ENCODE data around the gene MUC5AC.

MUC5AC gene

GRCh38 chr11:1118755-1119603 lies 38.8 kb upstream of the MUC5AC start:
- no peak for DNase-seq (ENCODE audit: low read depth)
- H3K4me3 ChIP-seq (ENCODE audit: low read length), result no peak overlapping the region
- no peak for TF ChIP-seq CTCF (conservative IDR thresholded peaks at IDR 0.05; ENCODE audit: low read length)

GRCh38 chr11:1119604-1120146 lies 38.1 kb upstream of the MUC5AC start:
- no peak for DNase-seq (ENCODE audit: low read depth)
- H3K4me3 ChIP-seq (ENCODE audit: low read length), result no peak overlapping the region
- no peak for TF ChIP-seq CTCF (conservative IDR thresholded peaks at IDR 0.05; ENCODE audit: low read length)

GRCh38 chr11:1120532-1121330 lies 37.0 kb upstream of the MUC5AC start:
- DNase-seq (ENCODE audit: low read depth), result no peak
- H3K4me3 ChIP-seq (ENCODE audit: low read length), result no peak overlapping the region
- no peak for TF ChIP-seq CTCF (conservative IDR thresholded peaks at IDR 0.05; ENCODE audit: low read length)

GRCh38 chr11:1121331-1121812 lies 36.4 kb upstream of the MUC5AC start:
- no peak for DNase-seq (ENCODE audit: low read depth)
- no peak for TF ChIP-seq CTCF (conservative IDR thresholded peaks at IDR 0.05; ENCODE audit: low read length)
- H3K4me3 ChIP-seq (ENCODE audit: low read length), result no peak overlapping the region

DNA sequence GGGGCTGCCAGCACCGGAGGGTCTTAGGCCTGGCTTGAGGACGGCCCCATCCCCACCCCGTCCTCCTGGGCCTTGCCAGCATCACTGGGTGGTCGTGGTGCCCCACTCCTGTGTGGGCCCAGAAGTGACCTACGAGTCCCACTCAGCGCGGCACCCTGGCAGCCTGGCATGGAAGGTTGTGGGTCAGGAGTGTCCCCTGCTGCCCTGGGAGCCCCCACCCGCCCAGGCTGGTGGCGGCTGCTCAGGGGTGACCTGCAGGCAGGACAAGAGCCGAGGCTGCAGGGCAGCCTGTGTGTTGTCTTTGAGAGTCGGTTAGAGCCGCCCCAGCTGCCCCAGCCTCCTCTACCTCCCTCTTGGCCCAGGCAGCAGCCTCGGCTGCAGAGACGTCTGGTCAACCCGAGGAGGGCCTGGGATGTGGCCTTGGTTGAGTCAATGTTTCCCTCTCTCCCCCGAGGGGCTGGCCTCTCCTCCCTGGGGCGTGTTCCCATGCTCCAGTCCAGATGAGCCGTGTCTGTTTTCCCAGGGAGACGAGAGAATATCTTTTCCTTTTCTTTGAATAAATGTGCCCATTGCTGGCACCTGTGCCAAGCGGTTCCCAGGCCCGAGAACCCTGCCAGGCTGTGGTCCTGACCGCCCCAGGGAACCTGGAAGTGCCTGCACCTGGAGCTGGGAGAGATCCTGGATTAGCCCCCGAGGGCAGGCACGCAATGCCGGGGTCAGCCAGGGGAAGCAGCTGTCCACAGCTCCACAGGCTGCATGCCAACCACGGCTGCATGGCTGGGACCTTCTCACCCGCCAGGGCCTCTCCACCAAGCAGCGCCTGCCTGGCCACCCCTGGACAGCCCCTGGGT lies 35.7 kb upstream of the MUC5AC start:
- DNase-seq (ENCODE audit: low read depth), result no peak
- no peak for TF ChIP-seq CTCF (conservative IDR thresholded peaks at IDR 0.05; ENCODE audit: low read length)
- no peak overlapping the region for H3K4me3 ChIP-seq (ENCODE audit: low read length)

DNA sequence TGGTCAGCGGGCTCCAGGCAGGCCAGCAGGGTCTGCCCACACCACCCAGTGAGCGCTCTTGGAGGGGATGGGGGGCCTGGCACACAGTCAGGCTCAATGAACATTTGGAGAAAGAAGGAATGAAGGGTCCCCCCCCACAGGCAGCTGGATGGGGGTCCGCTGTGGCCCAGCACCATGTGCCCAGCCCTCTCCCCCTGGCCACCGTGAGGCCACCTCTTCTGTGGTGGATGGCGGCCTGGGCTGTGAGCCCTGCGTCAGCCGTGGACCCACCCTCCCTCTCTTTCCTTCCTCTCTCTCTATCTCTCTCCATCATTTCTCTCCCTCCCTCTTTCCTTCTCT lies 35.1 kb upstream of the MUC5AC start:
- DNase-seq (ENCODE audit: low read depth), result no peak
- no peak overlapping the region for H3K4me3 ChIP-seq (ENCODE audit: low read length)
- TF ChIP-seq CTCF (conservative IDR thresholded peaks at IDR 0.05; ENCODE audit: low read length), result no peak
